Measurements from ENCODE around the gene NOL7.

- TF ChIP-seq CTCF (IDR thresholded peaks at IDR 0.05 in 4 of 5, conservative IDR thresholded peaks at IDR 0.05 in 1 of 5) (no peak), POLR2A (IDR thresholded peaks at IDR 0.05) (no peak)
These were observed 53.3 kb downstream of the NOL7 start for GRCh38 chr6:13668291-13668928.

Data from gastrocnemius medialis (tissue), 4 donors.